Right atrium auricular region (tissue), 2 donors: ENCODE results near the gene SST. TPM values are rescaled to one million over a fixed set of nuclear protein-coding genes. Genes with fewer than 3 reads are reported as not detected.

Experiments used
- DNase-seq: peaks from one replicate; pipeline ENCODE4 v3.0.0-alpha.2; 2019; ENCODE audit warnings: low spot score
- H3K27ac ChIP-seq, 2 donors: fragments of 200-600 bp; sonication (generic); 1 replicate in 1 of 2; 2 replicates in 1 of 2; pipeline ENCODE4 v1.5.1; 2016 to 2019
- H3K27me3 ChIP-seq, 2 donors: fragments of 200-600 bp; sonication (generic); one replicate each; pipeline versions ENCODE4 v1.5.1 to v1.6.0; 2017 to 2019
- H3K36me3 ChIP-seq: fragments of 200-600 bp; sonication (generic); one replicate; pipeline ENCODE4 v1.5.1; 2016
- H3K4me1 ChIP-seq, 2 donors: fragments of 200-600 bp; sonication (generic); one replicate each; pipeline versions ENCODE4 v1.5.1 to v1.6.0; 2017 to 2019
- H3K4me3 ChIP-seq, 2 donors: fragments of 200-600 bp; sonication (generic); 1 replicate in 1 of 2; 2 replicates in 1 of 2; pipeline ENCODE4 v1.5.1; 2017 to 2019; ENCODE audit warnings: mild to moderate bottlenecking in 1 of 2, moderate library complexity in 1 of 2
- H3K9me3 ChIP-seq, 2 donors: fragments of 200-600 bp; sonication (generic); one replicate each; pipeline ENCODE4 v1.5.1; 2019
- total RNA-seq, 2 donors: library from RNA; depleted of rRNA; stranded (reverse); fragments of >200 nt; gene quantifications; one replicate each; pipeline ENCODE4 v1.1.0, GENCODE V29; 2016
- TF ChIP-seq, protein P1 (sequence below), 2 donors: fragments of 200-600 bp; sonication (generic); IDR thresholded peaks; one replicate each; pipeline ENCODE4 v1.5.1; 2019; ENCODE audit warnings: antibody characterized with exemption in 2 of 2

SST gene
- total RNA-seq, 2 donors from 2014 or later = not detected

DNA sequence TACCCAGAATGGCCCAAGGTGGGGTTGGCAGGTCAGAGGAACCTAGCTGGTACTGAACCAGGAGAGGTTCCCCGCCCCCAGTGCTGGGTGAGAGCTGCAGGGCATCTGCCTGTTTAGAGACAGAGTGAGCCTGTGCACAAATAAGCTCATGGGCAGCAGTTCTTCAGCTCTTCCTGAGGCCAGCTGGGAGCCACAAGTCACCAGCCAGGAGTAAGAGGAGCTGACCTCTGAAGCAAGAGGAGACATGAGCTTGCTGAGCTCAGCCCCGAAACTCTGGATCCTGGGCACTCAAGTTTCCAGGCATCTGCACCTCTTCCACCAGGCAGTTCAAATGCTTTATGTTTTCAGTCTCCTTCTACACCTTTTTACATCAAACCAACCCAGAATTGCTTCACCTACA lies 30.1 kb upstream of the SST start:
- DNase-seq = no peak
- H3K27me3 ChIP-seq = no peaks in the 10 kb centered on the region
- TF ChIP-seq, protein P1, sequence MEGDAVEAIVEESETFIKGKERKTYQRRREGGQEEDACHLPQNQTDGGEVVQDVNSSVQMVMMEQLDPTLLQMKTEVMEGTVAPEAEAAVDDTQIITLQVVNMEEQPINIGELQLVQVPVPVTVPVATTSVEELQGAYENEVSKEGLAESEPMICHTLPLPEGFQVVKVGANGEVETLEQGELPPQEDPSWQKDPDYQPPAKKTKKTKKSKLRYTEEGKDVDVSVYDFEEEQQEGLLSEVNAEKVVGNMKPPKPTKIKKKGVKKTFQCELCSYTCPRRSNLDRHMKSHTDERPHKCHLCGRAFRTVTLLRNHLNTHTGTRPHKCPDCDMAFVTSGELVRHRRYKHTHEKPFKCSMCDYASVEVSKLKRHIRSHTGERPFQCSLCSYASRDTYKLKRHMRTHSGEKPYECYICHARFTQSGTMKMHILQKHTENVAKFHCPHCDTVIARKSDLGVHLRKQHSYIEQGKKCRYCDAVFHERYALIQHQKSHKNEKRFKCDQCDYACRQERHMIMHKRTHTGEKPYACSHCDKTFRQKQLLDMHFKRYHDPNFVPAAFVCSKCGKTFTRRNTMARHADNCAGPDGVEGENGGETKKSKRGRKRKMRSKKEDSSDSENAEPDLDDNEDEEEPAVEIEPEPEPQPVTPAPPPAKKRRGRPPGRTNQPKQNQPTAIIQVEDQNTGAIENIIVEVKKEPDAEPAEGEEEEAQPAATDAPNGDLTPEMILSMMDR (IDR thresholded peaks at IDR 0.05) = no peak
- no peaks in the 10 kb centered on the region for H3K36me3 ChIP-seq
- no peak overlapping the region for H3K27ac ChIP-seq
- H3K4me1 ChIP-seq = peaks cover 0 to 7% of the 10 kb centered on the region in 2 donors
- no peaks in the 10 kb centered on the region for H3K9me3 ChIP-seq
- no peak overlapping the region for H3K4me3 ChIP-seq

DNA sequence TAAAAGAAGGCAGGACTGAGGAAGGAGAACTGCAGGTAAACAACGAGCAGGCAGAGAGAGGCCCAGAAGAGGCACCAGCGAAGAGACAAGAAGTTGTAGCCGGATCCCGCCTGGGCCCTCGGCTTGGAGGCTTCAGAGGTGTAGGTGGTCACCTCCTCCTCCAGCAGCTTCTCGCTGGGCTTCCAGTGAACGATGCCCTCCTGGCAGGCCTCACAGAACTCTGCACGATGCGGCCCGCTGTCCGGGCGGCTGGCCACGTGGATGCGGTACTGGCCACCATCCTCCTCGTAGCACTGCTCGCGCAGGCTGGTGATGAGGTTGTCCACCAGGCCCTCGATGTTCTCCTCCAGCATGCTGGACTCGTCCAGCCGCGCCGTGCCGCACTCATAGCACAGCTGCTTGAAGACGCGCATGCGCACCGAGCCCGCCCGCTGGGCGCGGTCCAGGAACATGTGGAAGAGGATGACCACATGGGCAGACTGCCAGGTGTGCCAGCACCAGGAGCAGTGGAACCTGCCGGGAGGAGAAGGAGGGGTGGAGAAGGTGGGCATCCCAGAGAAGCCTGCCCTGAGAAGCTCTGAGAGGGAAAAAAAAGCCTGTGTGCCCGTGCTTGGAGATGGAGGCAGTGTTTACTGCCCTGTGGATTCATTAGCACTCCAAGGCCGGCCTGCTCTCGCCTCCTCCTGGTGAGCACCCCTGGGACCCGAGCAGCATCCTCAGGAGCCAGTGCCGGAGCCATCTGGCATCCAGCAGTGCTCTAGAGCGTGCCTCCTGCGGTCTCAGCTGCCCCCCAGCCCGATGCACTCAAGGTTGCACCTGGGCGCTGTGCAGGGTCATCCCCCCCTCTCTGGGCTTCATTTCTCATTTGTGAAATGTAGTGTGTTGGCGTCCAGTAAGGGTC lies 28.6 kb upstream of the SST start:
- no peaks in the 10 kb centered on the region for H3K36me3 ChIP-seq
- no peaks in the 10 kb centered on the region for H3K27me3 ChIP-seq
- no peak overlapping the region for H3K27ac ChIP-seq
- DNase-seq = no peak
- H3K4me1 ChIP-seq = no peaks in the 10 kb centered on the region
- no peaks in the 10 kb centered on the region for H3K9me3 ChIP-seq
- TF ChIP-seq, protein P1 (IDR thresholded peaks at IDR 0.05) = no peak
- H3K4me3 ChIP-seq = no peak overlapping the region

DNA sequence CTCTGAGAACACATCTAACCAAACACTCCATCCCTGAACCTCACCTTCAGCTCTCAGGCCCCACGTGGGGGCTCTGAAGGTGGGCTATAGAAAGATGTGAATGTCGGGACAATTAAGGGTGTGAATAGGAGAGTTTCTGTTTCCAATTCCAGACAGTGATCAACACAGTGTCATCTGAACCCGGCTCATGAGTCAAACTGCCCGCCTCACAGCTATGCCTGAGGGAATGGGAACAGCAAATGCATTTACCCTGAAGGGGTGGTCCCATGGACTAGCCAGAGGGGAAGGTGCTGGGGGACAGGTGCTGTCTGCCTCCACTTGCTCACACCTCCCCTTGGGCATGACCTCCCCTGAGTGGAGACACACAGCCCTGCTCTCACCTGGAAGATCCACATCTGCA lies 25.8 kb upstream of the SST start:
- Histone ChIP-seq H3K4me3 (no peak overlapping the region), H3K27me3 (no peaks in the 10 kb centered on the region), H3K27ac (no peak overlapping the region), H3K36me3 (no peaks in the 10 kb centered on the region), H3K4me1 (no peaks in the 10 kb centered on the region), H3K9me3 (no peaks in the 10 kb centered on the region)
- TF ChIP-seq, protein P1 (IDR thresholded peaks at IDR 0.05) = no peak
- no peak for DNase-seq

DNA sequence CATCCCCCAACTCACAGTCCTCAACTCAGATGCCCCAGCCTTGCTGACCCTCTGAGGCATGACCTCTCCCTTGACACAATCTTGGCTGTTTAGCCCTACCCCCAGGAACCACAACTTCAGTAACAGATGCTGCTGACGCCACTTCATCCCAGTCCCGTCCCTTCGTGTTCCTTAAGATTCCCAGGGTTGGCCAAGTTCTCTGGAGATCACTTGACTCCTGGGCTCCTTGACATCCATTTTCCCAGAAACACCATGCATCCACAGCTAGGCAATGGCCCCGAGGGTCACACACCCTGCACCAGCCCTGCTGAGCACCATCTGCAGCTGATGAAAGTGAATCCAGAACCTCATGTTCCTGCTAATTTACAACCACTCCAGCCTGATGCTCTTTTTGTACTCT lies 25.3 kb upstream of the SST start:
- Histone ChIP-seq H3K4me1 (no peaks in the 10 kb centered on the region), H3K4me3 (no peak overlapping the region)
- TF ChIP-seq, protein P1 (IDR thresholded peaks at IDR 0.05) = no peak

DNA sequence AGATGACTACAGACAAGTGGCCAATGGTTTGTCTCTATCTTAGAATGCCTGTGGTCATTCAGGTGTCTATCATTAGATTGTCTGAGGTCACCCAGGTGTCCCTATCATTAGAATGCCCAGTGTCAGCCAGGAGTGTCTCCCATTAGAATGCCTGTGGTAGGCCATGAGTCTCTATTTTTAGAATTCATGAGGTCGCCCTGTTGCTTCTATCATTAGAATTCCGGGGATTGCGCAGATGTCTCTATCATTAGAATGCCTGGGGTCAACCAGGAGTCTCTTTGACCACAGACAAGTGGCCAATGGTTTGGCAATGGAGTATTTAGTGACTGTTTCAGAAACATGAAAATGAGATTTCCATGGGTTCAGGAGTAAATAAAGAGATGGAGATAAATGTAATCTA lies 24.6 kb upstream of the SST start:
- DNase-seq = no peak
- Histone ChIP-seq H3K4me3 (no peak overlapping the region), H3K27ac (no peak overlapping the region)

More for the DNA sequence above, 25.3 kb upstream of the SST start:
- Histone ChIP-seq H3K36me3 (no peaks in the 10 kb centered on the region), H3K27me3 (no peaks in the 10 kb centered on the region), H3K27ac (no peak overlapping the region), H3K9me3 (no peaks in the 10 kb centered on the region)
- no peak for DNase-seq

More for the DNA sequence above, 24.6 kb upstream of the SST start:
- Histone ChIP-seq H3K4me1 (no peaks in the 10 kb centered on the region), H3K9me3 (no peaks in the 10 kb centered on the region), H3K27me3 (no peaks in the 10 kb centered on the region), H3K36me3 (no peaks in the 10 kb centered on the region)
- TF ChIP-seq, protein P1 (IDR thresholded peaks at IDR 0.05) = no peak
